Adipose tissue (tissue), 3 donors: Measurements from ENCODE around the gene CALD1. TPM values are rescaled to one million over a fixed set of nuclear protein-coding genes. Genes with fewer than 3 reads are reported as not detected.

Source experiments
- H3K27ac ChIP-seq: one replicate; pipeline ENCODE4 v1.5.1; 2013; ENCODE audit warnings: low read depth, low read length
- WGBS, 3 donors: extraction: QIAGEN DNeasy Blood & Tissue Kit; methylation state at CpG; one replicate each; pipeline ENCODE4 v1.1.7; 2013; 5-methylcytosine and 5-hydroxymethylcytosine counted together
- polyA plus RNA-seq, 3 donors: library from polyadenylated mRNA; stranded (reverse); fragments of 200-250 nt; gene quantifications; one replicate each; pipeline ENCODE4 v1.2.3, GENCODE V29; 2013
- donor health status: healthy with polysubstance abuse.
- donor health status: Bipolar disorder and iron deficiency.
- donor health status: healthy.

CALD1 gene
- polyA plus RNA-seq, 3 donors, result 18.7 to 259 (median 86.3) TPM

DNA sequence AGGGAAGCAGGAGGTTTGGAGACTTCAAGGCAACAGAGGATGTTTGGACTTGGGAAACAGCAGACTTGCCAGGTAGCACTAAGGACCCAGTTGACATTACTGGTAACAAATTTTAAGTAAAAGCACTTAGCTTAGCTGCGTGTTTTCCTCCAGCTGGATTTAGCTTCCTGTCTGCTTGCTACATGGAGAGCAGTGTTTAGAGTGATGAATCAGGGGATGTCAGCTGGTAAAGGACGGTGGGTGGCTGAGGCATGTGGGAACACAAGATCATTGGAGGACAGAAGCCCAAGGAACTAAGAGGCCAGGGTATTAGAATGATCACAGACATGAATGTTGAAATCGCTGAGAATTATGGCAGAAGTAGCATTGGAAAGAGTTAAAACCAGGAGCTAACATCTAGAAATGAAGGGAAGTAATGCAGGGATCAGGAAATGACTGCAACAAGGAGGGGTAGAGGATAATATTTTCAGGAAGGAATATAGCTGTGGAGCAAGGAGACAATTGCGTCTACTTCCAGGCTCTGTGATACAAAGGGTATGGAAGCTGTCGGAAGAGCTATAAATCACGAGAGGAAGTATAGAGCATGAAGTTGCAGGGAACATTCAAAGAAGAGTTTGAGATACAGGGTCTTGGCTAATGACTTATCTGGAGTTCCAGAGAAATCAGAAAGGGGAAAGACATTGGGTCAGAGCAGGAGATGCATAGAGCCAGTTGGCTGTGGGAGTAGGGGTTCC is 34.4 kb downstream of the CALD1 start:
- H3K27ac ChIP-seq, result no peak overlapping the region
- 63 to 73% (median 68%) methylated on average over 6 of the region's 6 CpGs for WGBS, 3 donors

DNA sequence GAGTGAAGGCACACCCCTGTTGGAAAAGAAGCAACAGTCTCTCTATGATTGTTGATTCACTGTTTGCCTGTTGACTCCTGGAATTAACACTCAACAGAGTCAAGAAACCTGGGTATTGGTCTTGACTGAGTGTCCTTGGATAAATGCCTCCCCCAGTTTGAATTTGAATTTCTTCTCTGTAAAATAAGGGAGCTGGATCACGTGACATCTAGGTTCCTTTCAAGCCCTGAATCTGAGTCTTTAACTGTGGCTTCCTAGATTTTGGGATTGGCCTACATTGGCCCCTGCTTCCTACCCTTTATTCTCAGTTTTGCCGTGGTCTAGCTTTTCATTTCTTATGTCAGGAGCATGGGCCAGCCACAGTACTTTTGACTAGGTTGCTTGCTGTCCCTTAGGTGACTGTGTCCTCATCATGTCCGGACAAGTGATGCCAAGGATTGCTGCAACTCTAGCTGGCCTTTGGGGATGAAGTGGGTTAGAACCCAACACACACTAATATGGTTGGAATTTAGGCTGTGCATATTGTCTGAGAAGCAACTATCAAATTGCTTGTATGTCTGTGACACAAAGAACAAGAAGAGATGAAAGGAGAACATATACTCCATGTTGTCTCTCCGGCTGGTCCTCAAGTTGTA is 35.4 kb downstream of the CALD1 start:
- 77 to 90% (median 87%) methylated on average over 4 of the region's 4 CpGs for WGBS, 3 donors
- H3K27ac ChIP-seq, result no peak overlapping the region

DNA sequence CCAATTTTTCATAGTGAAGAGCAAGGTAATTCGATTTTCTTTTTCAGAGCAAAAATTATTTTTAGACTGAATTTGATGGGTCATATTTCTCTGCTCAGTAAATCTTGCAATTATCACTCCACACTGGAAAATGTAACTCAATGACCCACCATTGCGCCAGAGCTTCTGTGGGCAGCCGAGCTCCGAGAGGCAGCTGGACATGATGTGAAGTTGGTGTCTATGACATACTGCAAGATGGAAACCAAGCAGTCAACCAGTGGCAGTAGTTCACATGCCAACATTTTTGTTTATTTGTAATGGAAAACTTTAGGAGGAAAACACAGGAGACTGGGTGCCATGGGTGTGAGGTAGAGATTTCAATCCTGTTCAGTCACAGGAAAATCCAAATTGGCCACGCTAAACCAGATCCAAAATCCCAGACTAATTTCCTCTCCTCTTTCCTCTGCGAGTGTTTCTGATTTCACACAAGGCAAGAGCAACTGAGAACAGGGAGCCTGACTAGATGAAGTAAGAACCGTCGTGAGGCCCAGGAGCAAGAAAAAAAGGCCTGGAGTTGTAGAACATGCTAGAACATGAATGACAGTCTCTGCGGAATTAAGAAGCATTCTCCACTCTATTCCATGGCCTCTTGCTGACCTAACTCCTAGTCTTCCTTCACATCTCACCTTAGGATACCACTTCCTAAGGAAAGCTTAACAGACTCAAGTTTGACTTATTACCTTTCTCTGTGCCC is 39.3 kb downstream of the CALD1 start:
- 92 to 94% (median 94%) methylated on average over 9 of the region's 9 CpGs for WGBS, 3 donors
- no peak overlapping the region for H3K27ac ChIP-seq

DNA sequence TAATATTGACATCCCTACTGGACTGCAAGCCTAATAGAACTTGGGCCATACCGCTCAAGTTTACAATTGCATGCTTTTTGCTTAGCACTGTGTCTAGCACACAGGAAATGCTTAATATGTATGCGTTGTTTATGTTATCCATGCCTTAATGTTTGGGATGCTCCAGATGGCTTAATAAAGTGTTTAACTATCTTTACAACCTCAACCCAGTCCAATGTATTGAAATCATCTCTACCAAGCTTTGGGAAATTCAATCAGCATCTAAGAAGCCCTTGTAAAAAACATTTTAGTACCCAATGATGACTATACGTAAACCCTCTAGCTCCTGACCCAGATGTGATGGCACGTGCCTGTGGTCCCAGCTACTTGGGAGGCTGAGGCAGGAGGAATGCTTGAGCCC is 40.0 kb downstream of the CALD1 start:
- WGBS, 3 donors, result 92 to 94% (median 94%) methylated on average over 4 of the region's 4 CpGs
- no peak overlapping the region for H3K27ac ChIP-seq

DNA sequence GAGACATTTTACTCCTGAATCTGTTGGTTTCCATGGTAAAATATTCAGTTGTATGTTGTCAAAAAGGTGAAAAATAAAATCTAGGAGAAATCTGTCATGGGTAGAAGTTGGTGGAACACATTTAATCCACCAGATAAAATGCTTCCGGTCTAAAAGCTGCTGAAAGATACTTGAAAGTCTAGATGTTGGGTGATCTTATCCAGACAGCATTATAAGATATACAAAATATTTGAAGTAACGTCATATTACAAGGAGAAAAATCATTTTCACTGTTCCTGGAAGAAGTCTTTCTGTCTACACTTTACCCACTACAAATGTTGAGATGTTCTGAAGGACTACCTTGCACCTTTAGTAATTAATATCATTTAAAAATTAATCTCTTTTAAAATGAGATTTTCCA is 40.9 kb downstream of the CALD1 start:
- WGBS, 3 donors, result 79 to 86% (median 82%) methylated on average over 2 of the region's 2 CpGs
- H3K27ac ChIP-seq, result no peak overlapping the region

DNA sequence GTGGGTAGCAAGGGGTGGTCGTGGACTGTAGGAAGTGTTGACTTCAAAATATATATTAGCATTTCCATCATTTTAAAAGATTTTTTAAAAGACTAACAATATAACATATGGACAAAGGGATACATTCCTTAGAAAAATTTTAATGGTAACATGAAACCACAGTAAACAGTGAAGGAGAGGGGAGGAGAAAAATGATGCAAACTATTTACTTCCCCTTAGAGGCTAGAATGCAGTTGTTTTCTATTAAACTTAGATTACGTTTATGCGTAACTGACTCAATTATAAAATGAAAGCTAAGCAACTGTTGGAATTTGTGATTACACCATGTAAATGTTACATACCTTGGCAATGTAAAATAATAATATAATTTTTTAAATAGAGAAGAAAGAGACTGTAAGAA is 41.3 kb downstream of the CALD1 start:
- WGBS, 3 donors, result 78 to 90% (median 89%) methylated on average over 3 of the region's 3 CpGs
- H3K27ac ChIP-seq, result no peak overlapping the region

DNA sequence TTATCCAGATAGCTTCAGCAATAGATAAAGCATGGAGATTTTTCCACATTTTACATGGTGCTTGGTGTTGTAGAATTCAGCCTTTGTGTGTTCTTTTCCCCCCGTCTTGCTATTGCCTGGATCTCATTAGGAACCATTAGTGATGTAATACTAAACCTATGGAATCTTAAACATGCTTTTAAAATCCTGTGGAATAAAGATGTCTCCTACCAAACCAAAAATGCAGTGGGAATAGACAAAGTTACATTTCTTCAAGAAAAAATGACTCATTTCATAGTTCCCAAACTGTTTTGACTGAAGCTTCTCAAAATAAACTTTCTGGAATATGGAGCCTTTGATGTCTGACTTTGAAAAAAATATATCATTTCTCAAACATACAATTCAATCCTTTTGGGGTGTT is 44.0 kb downstream of the CALD1 start:
- WGBS, 3 donors, result 92 to 95% (median 94%) methylated on average over 1 of the region's 1 CpG
- H3K27ac ChIP-seq, result no peak overlapping the region

DNA sequence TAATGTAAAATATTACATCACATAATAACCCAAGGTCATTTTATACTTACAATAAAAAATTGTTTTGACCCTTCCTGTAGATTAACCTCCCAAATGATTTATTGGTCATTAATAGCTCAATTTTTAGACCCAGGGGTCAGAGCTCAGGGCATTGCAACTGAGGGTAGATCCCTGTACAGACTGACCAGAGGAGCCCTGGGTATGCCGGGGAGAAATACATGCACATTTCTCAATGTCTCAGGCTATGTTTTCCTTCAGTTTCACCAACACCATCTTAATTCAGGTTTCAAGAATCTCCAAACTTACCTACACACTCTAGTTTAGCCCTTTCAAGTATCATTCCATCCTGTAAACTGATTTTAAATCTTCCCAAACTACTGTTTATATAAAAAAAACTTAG is 46.2 kb downstream of the CALD1 start:
- H3K27ac ChIP-seq, result no peak overlapping the region
- 75 to 91% (median 88%) methylated on average over 1 of the region's 1 CpG for WGBS, 3 donors

DNA sequence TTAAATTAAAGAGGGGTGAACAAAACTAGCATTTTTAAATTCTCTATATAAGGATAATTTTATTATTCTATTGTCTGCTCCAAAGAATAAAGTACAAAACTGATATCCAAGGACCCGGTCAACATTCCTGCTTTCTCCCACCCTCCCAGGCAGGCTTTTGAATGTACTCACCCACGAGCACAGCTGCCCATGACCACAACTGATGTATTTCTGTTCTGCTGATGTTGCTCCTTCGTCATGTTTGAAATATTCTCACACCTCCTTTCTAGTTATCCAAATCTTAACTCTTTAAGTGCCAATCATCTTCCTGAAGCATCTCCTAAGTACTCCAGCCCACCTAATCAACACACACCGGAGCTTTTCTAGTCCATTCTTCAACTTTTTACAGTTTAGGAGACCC is 46.7 kb downstream of the CALD1 start:
- 67 to 74% (median 74%) methylated on average over 4 of the region's 4 CpGs for WGBS, 3 donors
- H3K27ac ChIP-seq, result no peak overlapping the region

DNA sequence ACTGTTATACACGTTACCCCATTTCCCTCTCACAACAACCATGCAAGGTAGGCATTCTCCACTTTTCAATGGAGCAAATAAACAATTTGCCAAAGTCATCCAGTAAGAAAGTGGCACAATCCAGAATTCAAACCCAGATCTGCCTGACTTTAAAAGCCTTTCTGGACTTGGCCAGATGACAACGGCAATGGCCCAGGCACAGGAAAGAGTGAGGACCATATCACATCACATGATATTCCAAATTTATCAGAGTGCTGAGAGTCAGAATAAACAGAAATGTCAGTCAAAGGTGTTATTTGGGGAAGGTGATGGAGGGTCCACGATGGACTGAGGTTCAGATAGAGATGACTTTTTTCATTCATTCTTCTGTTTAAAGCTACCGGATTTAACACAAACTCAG is 48.0 kb downstream of the CALD1 start:
- WGBS, 3 donors, result 84 to 91% (median 90%) methylated on average over 4 of the region's 4 CpGs
- no peak overlapping the region for H3K27ac ChIP-seq

DNA sequence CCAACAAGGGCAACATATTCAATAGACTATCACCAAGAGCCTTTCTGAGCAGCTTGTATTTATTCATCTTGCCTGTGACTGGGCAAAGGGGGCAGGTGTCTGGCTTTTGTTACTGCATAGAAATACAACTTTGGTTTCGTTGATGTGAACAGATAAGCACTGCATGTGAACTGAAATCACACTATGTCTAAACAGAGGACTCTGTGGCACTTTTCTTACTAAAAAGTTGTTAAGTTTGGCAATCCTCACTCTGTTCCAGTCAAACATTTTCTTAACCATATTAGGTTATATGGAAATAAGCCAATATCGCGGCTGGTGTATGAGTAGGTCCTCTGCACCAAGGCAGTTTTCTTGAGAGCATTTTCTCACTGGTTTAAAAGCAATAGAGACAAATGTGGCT is 48.5 kb downstream of the CALD1 start:
- WGBS, 3 donors, result 53 to 72% (median 72%) methylated on average over 3 of the region's 3 CpGs
- no peak overlapping the region for H3K27ac ChIP-seq

DNA sequence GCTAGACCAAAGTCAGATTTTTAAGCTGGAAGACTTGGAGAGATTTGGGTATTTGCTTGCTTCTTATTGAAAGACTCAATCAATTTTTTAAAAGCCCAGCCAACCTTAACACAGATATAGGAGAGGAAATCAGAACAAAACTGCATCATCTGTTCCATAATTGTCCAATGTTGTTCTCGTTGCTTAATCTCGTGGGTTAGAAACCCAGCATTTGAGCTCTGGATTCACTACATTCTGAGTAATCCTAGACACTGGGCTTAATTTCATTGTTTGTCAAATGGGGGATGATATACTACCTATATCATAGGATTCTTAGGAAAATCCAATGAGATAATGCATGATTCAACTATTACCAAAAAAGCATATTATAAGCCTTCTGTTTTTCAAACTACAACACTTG is 48.9 kb downstream of the CALD1 start:
- no peak overlapping the region for H3K27ac ChIP-seq
- 72 to 80% (median 76%) methylated on average over 2 of the region's 2 CpGs for WGBS, 3 donors

DNA sequence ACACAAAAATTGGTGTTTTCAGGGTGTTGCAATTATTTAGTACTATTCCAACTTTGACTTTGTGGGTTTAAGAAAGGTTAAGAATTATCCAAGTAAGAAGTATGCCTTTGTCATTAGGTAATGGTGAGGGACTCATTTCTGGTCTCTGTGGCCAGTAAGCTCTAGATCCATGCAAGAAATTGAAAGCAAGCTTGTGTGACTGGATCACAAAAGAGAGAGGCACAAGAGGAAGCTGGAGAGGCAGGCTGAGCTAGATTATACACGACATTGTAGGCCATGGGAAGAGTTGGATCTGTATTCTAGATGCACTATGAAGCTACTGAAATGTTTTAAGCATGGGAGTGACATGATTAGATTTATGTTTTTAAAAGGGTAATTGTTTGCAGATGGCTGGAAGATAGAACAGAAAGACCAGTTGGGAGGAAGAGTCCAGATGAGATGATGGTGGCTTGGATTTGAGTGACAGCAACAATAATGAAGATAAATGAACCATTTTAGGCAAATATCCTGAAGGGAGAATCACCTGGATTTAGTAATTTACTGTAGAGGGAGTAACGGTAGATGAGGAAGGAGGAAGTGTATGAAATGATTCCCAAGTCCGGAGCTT is 50.0 kb downstream of the CALD1 start:
- H3K27ac ChIP-seq, result no peak overlapping the region
- WGBS, 3 donors, result 69 to 86% (median 81%) methylated on average over 3 of the region's 3 CpGs

DNA sequence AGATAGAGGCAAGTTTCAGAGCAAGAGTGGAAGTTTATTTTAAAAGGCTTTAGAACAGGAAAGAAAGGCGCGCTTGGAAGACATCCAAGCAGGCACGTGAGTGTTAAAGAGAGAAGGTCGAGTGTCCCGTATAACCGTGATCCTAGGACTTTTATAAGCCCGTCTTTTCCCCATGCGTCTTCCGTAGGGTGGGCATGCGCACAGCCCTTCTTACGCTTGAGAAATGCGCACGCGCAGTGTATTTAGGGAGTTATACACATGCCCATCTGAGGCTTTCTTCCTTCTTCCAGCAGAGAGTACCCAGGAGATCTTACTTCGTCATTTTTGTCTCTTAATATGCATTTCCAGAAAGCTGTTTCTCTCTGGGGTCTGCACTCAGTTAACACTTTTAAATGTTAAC is 52.4 kb downstream of the CALD1 start:
- 56 to 67% (median 63%) methylated on average over 15 of the region's 15 CpGs for WGBS, 3 donors
- H3K27ac ChIP-seq, result no peak overlapping the region

DNA sequence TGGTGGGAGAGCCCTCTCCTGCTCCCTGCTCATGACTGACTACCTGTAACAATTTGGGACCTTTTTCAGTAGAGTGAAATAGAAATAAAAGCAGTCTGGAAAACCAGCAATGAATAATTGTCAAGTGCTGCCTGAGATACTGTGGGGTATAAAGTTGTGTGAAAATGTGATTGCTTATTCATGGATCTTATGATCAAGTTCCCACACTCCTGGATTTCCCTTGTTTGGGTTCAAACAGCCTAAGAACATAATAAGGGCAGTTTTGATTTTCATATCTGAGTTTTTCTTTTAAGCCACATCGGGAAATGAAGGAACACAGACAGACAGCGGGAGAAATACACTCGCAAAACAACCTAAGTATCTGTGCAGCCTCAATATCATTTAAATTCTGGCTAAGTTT is 52.9 kb downstream of the CALD1 start:
- 65 to 87% (median 78%) methylated on average over 3 of the region's 3 CpGs for WGBS, 3 donors
- H3K27ac ChIP-seq, result no peak overlapping the region

DNA sequence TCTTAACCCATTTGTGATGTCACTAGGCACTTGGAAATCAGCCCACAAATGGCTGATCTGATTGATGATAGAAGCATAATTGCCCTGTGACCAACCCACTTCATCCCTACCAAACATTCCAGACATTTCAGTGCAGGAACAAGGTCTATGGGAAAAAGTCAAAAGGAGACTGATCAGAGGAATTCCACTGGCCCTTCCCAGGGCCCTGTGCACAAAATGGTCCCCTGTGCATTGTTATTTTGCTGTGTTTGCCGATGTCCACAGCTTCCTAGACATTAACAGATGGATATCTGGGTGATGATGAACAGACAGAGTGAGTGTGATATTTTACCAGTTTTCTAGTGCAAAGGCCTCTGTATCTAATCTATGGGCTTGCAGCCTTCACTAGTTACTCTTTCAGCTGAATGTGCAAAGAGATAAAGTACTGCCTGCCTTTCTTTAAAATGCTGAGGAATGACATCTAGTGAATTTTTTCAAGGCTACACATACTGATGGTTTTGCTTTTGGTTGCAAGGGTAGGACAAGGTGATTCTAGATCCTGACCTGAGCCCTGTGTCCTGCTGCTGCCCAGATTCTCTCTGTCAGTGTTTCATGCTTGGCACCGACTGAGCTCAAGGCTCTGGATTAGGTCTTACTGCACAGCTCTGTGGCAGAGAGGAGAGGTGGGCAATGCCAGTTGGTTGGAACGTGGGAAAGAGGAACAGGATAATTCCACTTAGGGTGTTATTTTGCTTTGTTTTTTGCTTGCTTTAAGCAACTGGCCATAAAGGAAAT is 55.4 kb downstream of the CALD1 start:
- WGBS, 3 donors, result 55 to 63% (median 57%) methylated on average over 3 of the region's 3 CpGs
- no peak overlapping the region for H3K27ac ChIP-seq

DNA sequence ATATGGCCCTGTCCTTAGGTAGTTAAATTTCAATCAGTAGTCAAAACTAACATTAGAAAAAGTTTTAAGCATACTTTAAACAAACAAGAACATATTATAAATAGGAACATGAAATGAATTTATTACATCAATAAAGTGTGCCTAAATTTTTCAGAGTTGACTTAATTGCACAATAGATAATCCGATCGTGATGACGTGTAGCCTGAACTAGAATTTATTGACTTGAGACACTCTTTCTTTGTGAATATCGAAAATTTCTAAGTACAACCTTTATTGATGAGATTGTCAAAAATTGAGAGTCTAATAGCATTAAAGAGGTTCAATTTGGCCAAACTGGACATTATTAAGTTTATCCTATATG is 56.0 kb downstream of the CALD1 start:
- WGBS, 3 donors, result 69 to 75% (median 71%) methylated on average over 4 of the region's 4 CpGs
- H3K27ac ChIP-seq, result no peak overlapping the region

DNA sequence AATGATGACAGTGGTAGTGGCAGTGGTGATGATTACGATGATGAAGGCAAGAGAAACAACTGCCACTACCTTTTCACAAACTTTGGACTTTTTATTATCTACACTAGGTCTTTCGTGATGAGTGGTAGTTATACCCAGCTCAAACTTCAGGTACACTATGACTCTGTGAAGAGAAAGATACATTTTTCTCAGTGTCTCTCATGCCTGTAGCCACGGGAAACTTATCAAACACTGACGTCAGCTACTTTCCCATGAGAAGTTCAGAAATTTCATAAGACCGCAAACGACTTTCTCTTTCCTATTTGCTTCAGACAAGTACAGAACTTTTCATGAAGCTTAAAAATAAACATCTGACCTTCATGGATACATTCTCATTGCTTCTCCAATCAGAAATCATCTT is 57.0 kb downstream of the CALD1 start:
- 60 to 75% (median 74%) methylated on average over 6 of the region's 6 CpGs for WGBS, 3 donors
- H3K27ac ChIP-seq, result no peak overlapping the region

DNA sequence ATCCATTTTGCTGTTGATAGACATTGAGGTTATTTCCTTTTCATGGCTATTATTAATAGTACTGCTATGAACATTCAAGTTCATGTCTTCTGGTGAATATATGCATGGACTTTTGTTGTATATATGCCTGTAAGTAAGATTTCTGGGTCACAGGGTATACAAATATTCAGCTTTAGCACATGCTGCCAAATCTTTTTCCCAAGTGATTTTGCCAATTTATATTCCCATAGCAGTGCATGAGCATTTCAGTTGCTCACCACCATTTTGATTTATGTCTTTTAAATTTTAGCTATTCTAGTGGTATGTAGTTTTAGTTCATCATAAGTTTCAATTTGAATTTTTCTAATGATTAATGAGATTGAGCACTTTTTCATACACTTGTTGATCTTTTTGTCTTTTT is 59.9 kb downstream of the CALD1 start:
- H3K27ac ChIP-seq, result no peak overlapping the region
